OCI-LY3 (cell line): ENCODE measurements around the gene TOM1L2.

Experiments
- CTCF ChIP-seq: fragments of 200-600, 300-600 bp; sonication (generic); IDR thresholded peaks from 2 replicates; pipeline ENCODE4 v1.5.1; 2014; ENCODE audit warnings: antibody characterized with exemption, low read length, low read depth
- EZH2phosphoT487 ChIP-seq: fragments of 200-600 bp; shearing (Covaris generic); IDR thresholded peaks from 2 replicates; pipeline ENCODE4 v1.6.1; 2018; ENCODE audit warnings: antibody characterized with exemption, mixed run types, low read depth

GRCh38 chr17:17952691-17953090 is 19.5 kb downstream of the TOM1L2 start:
- no peak for TF ChIP-seq EZH2phosphoT487
- no peak for TF ChIP-seq CTCF
